HG03565 (cell line): Measurements from ENCODE around the gene DAPK1.

Experiments used
- ATAC-seq: cut with Tn5 transposase; IDR thresholded peaks from one replicate; pipeline ENCODE4 v1.9.1; 2021; ENCODE audit warnings: mild to moderate bottlenecking, moderate library complexity; ENCODE audit not compliant: unreplicated experiment

Gene DAPK1

DNA sequence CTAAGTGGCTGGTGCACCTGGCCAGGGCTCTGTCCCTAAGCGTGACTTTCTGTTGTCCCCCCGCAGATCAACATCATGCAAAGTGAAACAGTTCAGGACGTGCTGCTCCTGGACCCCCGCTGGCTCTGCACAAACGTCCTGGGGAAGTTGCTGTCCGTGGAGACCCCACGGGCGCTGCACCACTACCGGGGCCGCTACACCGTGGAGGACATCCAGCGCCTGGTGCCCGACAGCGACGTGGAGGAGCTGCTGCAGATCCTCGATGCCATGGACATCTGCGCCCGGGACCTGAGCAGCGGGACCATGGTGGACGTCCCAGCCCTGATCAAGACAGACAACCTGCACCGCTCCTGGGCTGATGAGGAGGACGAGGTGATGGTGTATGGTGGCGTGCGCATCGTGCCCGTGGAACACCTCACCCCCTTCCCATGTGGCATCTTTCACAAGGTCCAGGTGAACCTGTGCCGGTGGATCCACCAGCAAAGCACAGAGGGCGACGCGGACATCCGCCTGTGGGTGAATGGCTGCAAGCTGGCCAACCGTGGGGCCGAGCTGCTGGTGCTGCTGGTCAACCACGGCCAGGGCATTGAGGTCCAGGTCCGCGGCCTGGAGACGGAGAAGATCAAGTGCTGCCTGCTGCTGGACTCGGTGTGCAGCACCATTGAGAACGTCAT is 208.5 kb downstream of the DAPK1 start:
- no peak for ATAC-seq

DNA sequence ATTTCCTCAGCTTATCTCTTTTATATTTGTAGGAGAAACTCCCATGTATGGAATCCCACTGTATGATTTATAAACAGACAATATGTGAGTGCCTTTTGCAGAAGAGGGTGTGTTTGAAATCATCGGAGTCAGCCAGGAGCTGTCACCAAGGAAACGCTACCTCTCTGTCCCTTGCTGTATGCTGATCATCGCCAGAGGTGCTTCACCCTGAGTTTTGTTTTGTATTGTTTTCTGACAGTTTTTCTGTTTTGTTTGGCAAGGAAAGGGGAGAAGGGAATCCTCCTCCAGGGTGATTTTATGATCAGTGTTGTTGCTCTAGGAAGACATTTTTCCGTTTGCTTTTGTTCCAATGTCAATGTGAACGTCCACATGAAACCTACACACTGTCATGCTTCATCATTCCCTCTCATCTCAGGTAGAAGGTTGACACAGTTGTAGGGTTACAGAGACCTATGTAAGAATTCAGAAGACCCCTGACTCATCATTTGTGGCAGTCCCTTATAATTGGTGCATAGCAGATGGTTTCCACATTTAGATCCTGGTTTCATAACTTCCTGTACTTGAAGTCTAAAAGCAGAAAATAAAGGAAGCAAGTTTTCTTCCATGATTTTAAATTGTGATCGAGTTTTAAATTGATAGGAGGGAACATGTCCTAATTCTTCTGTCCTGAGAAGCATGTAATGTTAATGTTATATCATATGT is 210.3 kb downstream of the DAPK1 start:
- no peak for ATAC-seq

- no peak for ATAC-seq
These were observed 210.9 kb downstream of the DAPK1 start for GRCh38 chr9:87708546-87708945.

GRCh38 chr9:87708986-87709728 is 211.5 kb downstream of the DAPK1 start:
- ATAC-seq, result no peak

DNA sequence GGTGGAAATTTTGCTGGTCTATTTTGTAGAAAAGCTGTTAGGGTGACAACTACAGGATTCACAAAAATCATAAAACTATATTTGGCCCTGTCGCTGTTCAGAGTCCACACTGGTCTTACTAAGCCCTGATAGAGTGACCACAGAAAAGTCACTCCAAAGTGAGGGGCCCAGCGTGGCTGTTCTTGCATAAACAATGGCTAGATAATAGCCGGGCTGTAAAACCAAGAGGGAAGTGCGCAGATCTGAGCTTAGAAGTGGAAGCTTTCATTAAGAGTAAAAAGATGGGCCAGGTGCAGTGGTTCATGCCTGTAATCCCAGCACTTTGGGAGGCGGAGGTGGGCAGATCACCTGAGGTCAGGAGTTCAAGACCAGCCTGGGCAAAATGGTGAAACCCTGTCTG is 212.8 kb downstream of the DAPK1 start:
- no peak for ATAC-seq

GRCh38 chr9:87711857-87712800 is 214.5 kb downstream of the DAPK1 start:
- no peak for ATAC-seq

- ATAC-seq, result no peak
These were observed 215.2 kb downstream of the DAPK1 start for GRCh38 chr9:87712801-87713277.

DNA sequence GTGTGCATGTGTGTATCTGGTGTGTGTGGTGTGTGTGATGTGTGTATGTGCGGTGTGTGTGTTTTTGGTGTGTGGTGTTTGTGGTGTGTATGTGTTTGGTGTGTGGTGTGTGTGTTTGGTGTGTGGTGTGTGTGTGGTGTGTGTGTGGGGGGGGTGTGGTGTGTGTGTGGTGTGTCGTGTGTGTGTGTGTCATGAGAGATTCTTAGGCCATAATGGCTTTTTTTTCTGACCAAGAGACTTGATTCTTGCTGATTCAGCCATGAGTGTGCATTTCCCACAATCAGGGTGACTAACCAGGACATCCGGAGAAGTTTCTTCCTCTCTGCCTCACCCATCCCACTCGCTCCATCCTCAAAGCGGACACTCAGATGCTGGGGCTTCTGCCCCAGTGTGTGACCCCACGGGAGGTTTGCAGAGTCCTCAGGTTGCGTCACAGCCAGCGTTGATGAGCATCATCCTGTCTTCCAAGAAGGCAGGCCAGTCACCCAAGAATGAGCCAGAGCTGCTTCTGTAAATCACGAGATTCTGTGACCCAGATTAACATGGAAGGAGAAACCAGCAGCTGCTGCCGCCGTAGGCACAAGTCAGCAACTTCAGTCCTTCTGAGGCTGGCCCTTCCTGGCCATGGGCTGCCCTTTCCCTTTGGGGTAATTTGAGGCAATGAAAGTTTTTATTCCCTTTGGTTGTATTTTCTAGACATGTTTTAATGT is 215.8 kb downstream of the DAPK1 start:
- no peak for ATAC-seq

GRCh38 chr9:87713988-87714330 is 216.3 kb downstream of the DAPK1 start:
- no peak for ATAC-seq

GRCh38 chr9:87714819-87715218 is 217.2 kb downstream of the DAPK1 start:
- ATAC-seq, result no peak

DNA sequence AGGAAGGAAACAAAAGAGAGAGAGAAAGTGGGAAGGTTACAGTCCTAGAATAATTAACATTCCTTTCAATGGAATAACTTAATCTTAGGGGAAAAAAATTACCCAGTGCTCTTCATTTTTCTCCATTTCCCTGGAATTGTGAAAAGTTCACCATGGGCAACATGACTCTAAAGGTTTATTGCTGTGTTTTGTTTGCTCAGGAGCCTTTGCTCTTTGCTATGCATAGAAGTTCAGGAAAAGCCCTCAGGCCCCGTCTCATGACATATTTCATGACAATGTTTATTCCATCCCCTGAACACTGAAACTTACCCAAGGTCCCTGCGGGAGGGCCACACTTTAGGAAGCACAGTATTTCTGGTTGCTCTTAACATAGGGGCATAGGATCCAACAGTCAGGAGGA is 218.5 kb downstream of the DAPK1 start:
- no peak for ATAC-seq

DNA sequence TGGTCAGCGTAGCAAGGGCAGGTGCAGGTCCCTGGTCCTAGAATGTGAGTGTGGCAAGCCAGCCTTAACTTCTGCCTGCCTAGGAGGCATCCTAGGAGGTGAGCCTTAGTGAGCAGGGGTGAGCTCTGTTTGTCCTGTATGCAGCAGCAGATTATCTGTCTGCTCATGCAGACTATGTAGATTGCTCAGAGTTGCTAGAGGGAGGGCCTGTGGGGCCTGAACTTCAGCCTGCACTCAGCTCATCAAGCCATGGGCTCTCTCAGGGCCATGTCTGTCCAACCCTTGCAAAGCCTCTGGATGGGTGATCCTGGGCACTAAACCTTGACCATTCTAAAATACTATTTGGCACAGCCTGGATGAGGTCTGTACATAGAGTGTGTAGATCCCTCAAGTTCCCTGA is 219.8 kb downstream of the DAPK1 start:
- no peak for ATAC-seq

- ATAC-seq, result no peak
These were observed 220.6 kb downstream of the DAPK1 start for GRCh38 chr9:87718231-87718630.

- no peak for ATAC-seq
These were observed 221.4 kb downstream of the DAPK1 start for GRCh38 chr9:87718852-87719612.

- ATAC-seq, result no peak
These were observed 222.5 kb downstream of the DAPK1 start for GRCh38 chr9:87720173-87720572.

DNA sequence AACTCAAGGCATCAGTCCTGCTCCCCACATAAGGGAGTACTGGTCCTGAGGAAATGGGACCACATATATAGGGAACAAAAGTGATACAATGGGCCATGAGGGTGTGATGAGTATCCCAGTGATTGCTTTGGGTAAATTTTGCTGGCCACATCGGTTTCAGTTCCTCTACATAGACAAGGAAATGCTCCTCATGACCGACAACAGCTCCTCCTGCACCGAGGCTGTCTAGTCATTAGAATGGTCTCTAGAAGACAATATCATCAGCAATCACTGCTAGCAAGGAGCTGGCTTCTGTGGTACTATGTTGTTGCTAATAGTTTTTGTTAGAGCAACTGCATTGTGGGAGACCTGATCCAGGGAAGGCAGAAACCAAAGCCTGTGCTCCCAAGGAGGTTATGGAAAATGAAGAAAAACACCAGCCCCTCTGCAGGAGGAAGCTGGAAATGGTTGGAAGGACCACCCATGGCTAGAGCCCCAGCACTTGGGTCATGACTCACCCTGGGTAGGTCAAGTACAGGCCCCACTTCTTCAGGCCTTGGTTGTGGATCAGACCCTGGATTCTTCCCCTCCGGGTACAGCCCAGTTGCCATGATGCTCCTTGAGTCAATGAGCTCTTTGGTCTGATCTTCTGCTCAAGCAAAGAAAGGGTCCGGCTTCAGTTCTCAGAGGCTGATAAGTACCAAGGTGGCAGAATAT is 224.9 kb downstream of the DAPK1 start:
- ATAC-seq, result no peak

DNA sequence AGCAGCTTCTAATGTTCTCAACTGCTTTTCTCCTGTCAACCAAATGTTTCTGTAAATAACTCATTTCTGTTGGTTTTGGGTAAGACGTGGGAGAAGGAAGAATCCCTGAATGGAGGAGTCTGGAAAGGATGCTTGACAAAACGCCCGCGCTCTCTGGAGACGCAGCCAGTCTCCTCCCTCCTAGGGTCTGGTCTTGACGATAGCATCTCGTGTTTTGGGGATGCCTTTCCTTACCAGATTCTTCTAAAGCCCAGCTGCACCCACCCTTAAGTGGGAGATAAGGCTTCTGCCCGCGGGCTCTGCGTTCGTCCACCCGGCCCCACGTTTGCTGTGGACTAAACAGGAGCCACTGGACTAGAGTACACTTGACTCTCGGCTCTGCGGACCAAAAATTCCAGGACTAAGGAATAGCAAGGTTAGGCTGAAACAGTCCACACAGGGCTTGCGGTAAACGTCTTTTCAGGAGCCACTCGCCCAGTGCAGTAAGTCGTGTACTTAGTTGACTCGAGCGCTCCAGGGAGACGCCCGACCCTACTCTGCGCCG is 227.8 kb downstream of the DAPK1 start:
- ATAC-seq, result no peak

DNA sequence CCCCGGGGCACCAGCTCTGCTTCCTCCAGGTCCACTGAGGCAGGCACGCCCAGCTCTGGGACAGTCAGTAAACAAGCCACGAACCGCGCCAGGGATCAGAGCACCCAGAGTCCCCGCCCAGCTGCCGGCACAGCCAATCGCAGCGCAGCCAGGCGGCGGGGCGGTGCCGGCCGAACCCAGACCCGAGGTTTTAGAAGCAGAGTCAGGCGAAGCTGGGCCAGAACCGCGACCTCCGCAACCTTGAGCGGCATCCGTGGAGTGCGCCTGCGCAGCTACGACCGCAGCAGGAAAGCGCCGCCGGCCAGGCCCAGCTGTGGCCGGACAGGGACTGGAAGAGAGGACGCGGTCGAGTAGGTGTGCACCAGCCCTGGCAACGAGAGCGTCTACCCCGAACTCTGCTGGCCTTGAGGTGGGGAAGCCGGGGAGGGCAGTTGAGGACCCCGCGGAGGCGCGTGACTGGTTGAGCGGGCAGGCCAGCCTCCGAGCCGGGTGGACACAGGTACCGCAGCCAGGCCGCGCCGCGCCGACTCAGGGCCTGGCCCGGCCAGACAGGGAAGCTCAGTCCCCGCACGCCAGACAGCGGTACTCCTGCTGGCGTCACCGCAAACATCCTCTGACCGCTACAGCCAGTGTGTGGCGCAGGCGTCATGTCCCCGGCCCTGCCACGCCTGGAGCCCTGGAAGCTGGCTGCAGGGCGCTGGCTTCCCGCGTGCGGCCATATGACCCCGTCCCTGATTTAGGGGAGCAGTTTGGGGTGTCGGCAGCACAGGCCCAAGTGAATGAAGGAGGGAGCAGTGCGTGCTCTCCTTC is 228.4 kb downstream of the DAPK1 start, which contains the start of gene CTSL:
Gene CTSL (plus strand): TSS at position 220 of the 810 bp plus-strand sequence. CDS start 1,485 bp downstream, outside the sequence.
- ATAC-seq, result no peak
